Measurements from ENCODE around the gene STXBP6. TPM values are rescaled to one million over a fixed set of nuclear protein-coding genes. Genes with fewer than 3 reads are reported as not detected.

The STXBP6 gene
- total RNA-seq, 1 experiment from 2014 or later: 0.27 TPM

GRCh38 chr14:24959791-24960331, 90.1 kb downstream of the STXBP6 start:
- BruUV-seq (replicated peaks): no TSS peak
- TF ChIP-seq EZH2 (IDR thresholded peaks at IDR 0.05) (no peak), SP1 (IDR thresholded peaks at IDR 0.05; ENCODE audit: low read depth) (no peak), ZFX (IDR thresholded peaks at IDR 0.05) (no peak), CTCF (IDR thresholded peaks at IDR 0.05 in 2 of 3, conservative IDR thresholded peaks at IDR 0.05 in 1 of 3; ENCODE audit: borderline replicate concordance in 1 of 3, insufficient read depth in 1 of 3, low read depth in 2 of 3, low read length in 2 of 3) (no peak), REST (IDR thresholded peaks at IDR 0.05; ENCODE audit: low read depth) (no peak), ZBTB33 (IDR thresholded peaks at IDR 0.05; ENCODE audit: extremely low read depth, insufficient replicate concordance, low read length) (no peak), SRF (IDR thresholded peaks at IDR 0.05; ENCODE audit: low read depth) (no peak), FOSL1 (IDR thresholded peaks at IDR 0.05; ENCODE audit: low read depth) (no peak), JUND (IDR thresholded peaks at IDR 0.05) (no peak), SIN3A (IDR thresholded peaks at IDR 0.05; ENCODE audit: low read depth) (no peak), RAD21 (IDR thresholded peaks at IDR 0.05; ENCODE audit: low read depth) (no peak), YY1 (IDR thresholded peaks at IDR 0.05; ENCODE audit: extremely low read depth, insufficient replicate concordance, low read depth, low read length) (no peak), ELF1 (IDR thresholded peaks at IDR 0.05; ENCODE audit: borderline replicate concordance, low read depth) (no peak), CEBPB (IDR thresholded peaks at IDR 0.05; ENCODE audit: low read depth) (no peak), POLR2A (IDR thresholded peaks at IDR 0.05; ENCODE audit: borderline replicate concordance, extremely low read depth, insufficient read depth, insufficient read length) (no peak), CBX3 (IDR thresholded peaks at IDR 0.05; ENCODE audit: low read depth) (no peak), TCF7L2 (IDR thresholded peaks at IDR 0.05; ENCODE audit: borderline replicate concordance, extremely low read depth, insufficient read depth, insufficient read length) (no peak), ZNF274 (IDR thresholded peaks at IDR 0.05; ENCODE audit: low read depth, low read length) (no peak)
- Histone ChIP-seq H3K9me2 (ENCODE audit: insufficient read depth) (no peaks in the 10 kb centered on the region), H3K4me2 (ENCODE audit: low read length) (no peak overlapping the region), H4K20me1 (ENCODE audit: insufficient read depth) (no peaks in the 10 kb centered on the region), H3K27ac (ENCODE audit: low read depth, low read length) (no peak overlapping the region), H3K27me3 (ENCODE audit: insufficient read depth, low read length) (no peaks in the 10 kb centered on the region), H3K4me1 (ENCODE audit: control insufficient read depth in 1 of 2, insufficient read depth in 2 of 2, low read length in 2 of 2) (no peaks in the 10 kb centered on the region), H3K36me3 (ENCODE audit: control insufficient read depth in 1 of 2, insufficient read depth in 2 of 2, low read length in 2 of 2) (no peaks in the 10 kb centered on the region), H3K9ac (ENCODE audit: low read length) (no peak overlapping the region), H3K9me3 (ENCODE audit: control insufficient read depth in 1 of 2, insufficient read depth in 1 of 2, low read depth in 1 of 2, low read length in 2 of 2) (peaks cover 0 to 19% of the 10 kb centered on the region in 2 experiments; a peak in 1 of 4 replicates), H2AFZ (ENCODE audit: low read depth, low read length, poor library complexity, severe bottlenecking) (no peak overlapping the region), H3K79me2 (ENCODE audit: insufficient read depth, low read length) (no peaks in the 10 kb centered on the region), H3K4me3 (replicated peaks in 1 of 2; ENCODE audit: low read depth in 1 of 2, low read length in 2 of 2) (no peak overlapping the region)
- POLR2A ChIA-PET: no interaction called here
- ATAC-seq: no peak
- RAD21 ChIA-PET (ENCODE audit: low non-redundant PET in 1 of 2, low total read pairs in 2 of 2, uncharacterized antibody in 2 of 2, unreplicated experiment in 2 of 2): no interaction called here
- DNase-seq (ENCODE audit: low read depth, low spot score): no peak
- intact Hi-C loops (cut with micrococcal nuclease): no loop called here
- CTCF ChIA-PET: no interaction called here

Data from HCT116 (cell line).